H9 (cell line): ENCODE results near the gene IFIT1. TPM values are rescaled to one million over a fixed set of nuclear protein-coding genes. Genes with fewer than 3 reads are reported as not detected.

Source experiments
- DNase-seq: peaks from one replicate; pipeline ENCODE4 v3.0.0-alpha.2; 2017
- H2AFZ ChIP-seq: one replicate; pipeline ENCODE4 v1.6.1; 2013; ENCODE audit warnings: mild to moderate bottlenecking, low read length, control low read depth, moderate library complexity
- H2AK5ac ChIP-seq: 2 replicates; pipeline ENCODE4 v1.6.1; 2013; ENCODE audit warnings: low read length, control low read depth, mixed read lengths; ENCODE audit not compliant: insufficient read length
- H2BK120ac ChIP-seq: one replicate; pipeline ENCODE4 v1.6.1; 2013; ENCODE audit warnings: low read depth, mild to moderate bottlenecking, low read length, control low read depth, inconsistent platforms; ENCODE audit not compliant: poor library complexity, severe bottlenecking
- H2BK12ac ChIP-seq: 2 replicates; pipeline ENCODE4 v1.6.1; 2013; ENCODE audit warnings: low read length, control low read depth, mixed read lengths, low read depth; ENCODE audit not compliant: insufficient read length
- H2BK15ac ChIP-seq: 2 replicates; pipeline ENCODE4 v1.6.1; 2013; ENCODE audit warnings: low read depth, low read length, control low read depth
- H2BK20ac ChIP-seq: one replicate; pipeline ENCODE4 v1.6.1; 2013; ENCODE audit warnings: low read depth, mild to moderate bottlenecking, low read length, control low read depth, inconsistent platforms; ENCODE audit not compliant: poor library complexity, severe bottlenecking
- H2BK5ac ChIP-seq: 2 replicates; pipeline ENCODE4 v1.6.1; 2013; ENCODE audit warnings: low read length, control low read depth, mixed read lengths; ENCODE audit not compliant: insufficient read length
- H3K14ac ChIP-seq: 2 replicates; pipeline ENCODE4 v1.6.1; 2013; ENCODE audit warnings: low read length, control low read depth; ENCODE audit not compliant: insufficient read depth
- H3K18ac ChIP-seq: 2 replicates; pipeline ENCODE4 v1.6.1; 2013; ENCODE audit warnings: low read depth, mild to moderate bottlenecking, mixed read lengths, low read length, control low read depth; ENCODE audit not compliant: insufficient read length
- H3K23ac ChIP-seq: 2 replicates; pipeline ENCODE4 v1.6.1; 2013; ENCODE audit warnings: low read length, control low read depth, mixed read lengths, low read depth; ENCODE audit not compliant: insufficient read length
- H3K23me2 ChIP-seq: 2 replicates; pipeline ENCODE4 v1.6.1; 2013; ENCODE audit warnings: low read depth, mild to moderate bottlenecking, mixed read lengths, low read length, control low read depth; ENCODE audit not compliant: insufficient read length, poor library complexity, severe bottlenecking
- H3K27ac ChIP-seq: 2 replicates; pipeline ENCODE4 v1.5.1; 2013; ENCODE audit warnings: low read length, control low read depth, mixed read lengths, low read depth; ENCODE audit not compliant: insufficient read length
- H3K27me3 ChIP-seq: 2 replicates; pipeline ENCODE4 v1.6.1; 2013; ENCODE audit warnings: low read length, control low read depth, inconsistent platforms; ENCODE audit not compliant: insufficient read depth
- H3K4ac ChIP-seq: 2 replicates; pipeline ENCODE4 v1.6.1; 2013; ENCODE audit warnings: low read depth, mild to moderate bottlenecking, control low read depth, inconsistent platforms, low read length, moderate library complexity
- H3K4me1 ChIP-seq: 2 replicates; pipeline ENCODE4 v1.6.1; 2013; ENCODE audit warnings: low read length, control low read depth, inconsistent platforms; ENCODE audit not compliant: insufficient read depth
- H3K4me2 ChIP-seq: 2 replicates; pipeline ENCODE4 v1.6.1; 2013; ENCODE audit warnings: low read length, control low read depth, mixed read lengths; ENCODE audit not compliant: insufficient read length, insufficient read depth
- H3K56ac ChIP-seq: 2 replicates; pipeline ENCODE4 v1.6.1; 2013; ENCODE audit warnings: low read depth, mild to moderate bottlenecking, mixed read lengths, low read length, control low read depth; ENCODE audit not compliant: insufficient read length
- H3K79me1 ChIP-seq: 2 replicates; pipeline ENCODE4 v1.6.1; 2013; ENCODE audit warnings: low read depth, mild to moderate bottlenecking, moderate library complexity, low read length, control low read depth, inconsistent platforms; ENCODE audit not compliant: insufficient read depth, poor library complexity, severe bottlenecking
- H3K79me2 ChIP-seq: 2 replicates; pipeline ENCODE4 v1.6.1; 2013; ENCODE audit warnings: low read length, control low read depth, inconsistent platforms; ENCODE audit not compliant: insufficient read depth
- H3K9ac ChIP-seq: 2 replicates; pipeline ENCODE4 v1.6.1; 2013; ENCODE audit warnings: low read length, control low read depth, mixed read lengths; ENCODE audit not compliant: insufficient read length; ENCODE audit errors: extremely low read depth
- H3K9me3 ChIP-seq: one replicate; pipeline ENCODE4 v1.6.1; 2013; ENCODE audit warnings: low read depth, low read length, inconsistent platforms; ENCODE audit not compliant: control insufficient read depth
- H3T11ph ChIP-seq: one replicate; pipeline ENCODE4 v1.6.1; 2013; ENCODE audit warnings: mild to moderate bottlenecking, low read length, control low read depth, inconsistent platforms
- H4K20me1 ChIP-seq: one replicate; pipeline ENCODE4 v1.6.1; 2013; ENCODE audit not compliant: control insufficient read depth, insufficient read length, insufficient read depth
- H4K5ac ChIP-seq: 2 replicates; pipeline ENCODE4 v1.6.1; 2013; ENCODE audit warnings: low read depth, mild to moderate bottlenecking, mixed read lengths, low read length, control low read depth; ENCODE audit not compliant: insufficient read length
- H4K8ac ChIP-seq: replicated peaks from 2 replicates; pipeline ENCODE4 v1.6.1; 2013; ENCODE audit warnings: low read length, control low read depth, mixed read lengths, low read depth; ENCODE audit not compliant: insufficient read length
- H4K91ac ChIP-seq: 2 replicates; pipeline ENCODE4 v1.6.1; 2013; ENCODE audit warnings: low read depth, mild to moderate bottlenecking, moderate library complexity, mixed read lengths, low read length, control low read depth; ENCODE audit not compliant: insufficient read length
- H3K27ac Mint-ChIP-seq, 3 experiments: 2 replicates in 2 of 3; 3 replicates in 1 of 3; pipeline ENCODE4 v1.8.0; 2020 to 2021; ENCODE audit warnings: mixed read lengths in 3 of 3, mild to moderate bottlenecking in 1 of 3, moderate library complexity in 1 of 3
- H3K27me3 Mint-ChIP-seq: 2 replicates; pipeline ENCODE4 v1.8.0; 2021; ENCODE audit warnings: low read depth, mild to moderate bottlenecking, moderate library complexity, mixed read lengths
- H3K36me3 Mint-ChIP-seq, 3 experiments: 2 replicates in 2 of 3; 3 replicates in 1 of 3; pipeline ENCODE4 v1.8.0; 2020 to 2021; ENCODE audit warnings: low read depth in 3 of 3, mixed read lengths in 3 of 3; ENCODE audit not compliant: insufficient read depth in 1 of 3
- H3K4me1 Mint-ChIP-seq, 2 experiments: 2 replicates each; pipeline ENCODE4 v1.8.0; 2020; ENCODE audit warnings: mixed read lengths in 2 of 2
- H3K4me3 Mint-ChIP-seq, 2 experiments: 2 replicates in 1 of 2; 3 replicates in 1 of 2; pipeline ENCODE4 v1.8.0; 2020 to 2021; ENCODE audit warnings: mild to moderate bottlenecking in 2 of 2, mixed read lengths in 2 of 2, moderate library complexity in 1 of 2
- H3K9me3 Mint-ChIP-seq, 2 experiments: 2 replicates in 1 of 2; 3 replicates in 1 of 2; pipeline ENCODE4 v1.8.0; 2020; ENCODE audit warnings: mild to moderate bottlenecking in 2 of 2, mixed read lengths in 2 of 2, moderate library complexity in 1 of 2
- CTCF ChIP-seq: fragments of 200-600 bp; sonication (generic); conservative IDR thresholded peaks from 3 replicates; pipeline ENCODE4 v1.8.0; 2021; ENCODE audit warnings: antibody characterized with exemption, mild to moderate bottlenecking
- WGBS: extraction: QIAGEN DNeasy Blood & Tissue Kit; methylation state at CpG from one replicate; pipeline ENCODE4 v1.1.7; 2013; ENCODE audit warnings: missing lambda C conversion rate, low lambda C conversion rate, mixed read lengths; ENCODE audit not compliant: insufficient read length; ENCODE audit errors: extremely low coverage; 5-methylcytosine and 5-hydroxymethylcytosine counted together
- total RNA-seq: library from RNA; stranded (reverse); gene quantifications from 2 replicates; pipeline ENCODE4 v1.2.1, GENCODE V29; 2021

The IFIT1 gene
- total RNA-seq, 1 experiment from 2014 or later, result 1.2 TPM

GRCh38 chr10:89355394-89355931, 37.0 kb upstream of the IFIT1 start:
- Histone ChIP-seq H3K79me1 (no peaks in the 10 kb centered on the region), H2BK120ac (no peak overlapping the region), H4K5ac (no peak overlapping the region), H3K18ac (no peak overlapping the region), H3K9me3 (no peaks in the 10 kb centered on the region), H3K56ac (no peak overlapping the region), H3K4me1 (peaks cover 4% of the 10 kb centered on the region; the same call in 1 of the 2 replicates), H2BK12ac (no peak overlapping the region), H3T11ph (no peak overlapping the region), H3K23me2 (no peaks in the 10 kb centered on the region), H3K14ac (no peak overlapping the region), H3K79me2 (no peaks in the 10 kb centered on the region), H3K27ac (no peak overlapping the region), H4K20me1 (no peaks in the 10 kb centered on the region), H4K8ac (no peak overlapping the region), H2AK5ac (no peak overlapping the region), H3K9ac (no peak overlapping the region), H3K27me3 (no peaks in the 10 kb centered on the region), H3K4me2 (no peak overlapping the region), H4K91ac (no peak overlapping the region), H2AFZ (no peak overlapping the region), H2BK5ac (no peak overlapping the region), H2BK20ac (no peak overlapping the region), H2BK15ac (no peak overlapping the region), H3K4ac (no peak overlapping the region), H3K23ac (no peak overlapping the region)
- H3K9me3 Mint-ChIP-seq, result peaks cover 2 to 12% of the 10 kb centered on the region in 2 experiments; a peak in 3 of 5 replicates
- no peaks in the 10 kb centered on the region for H3K27me3 Mint-ChIP-seq
- DNase-seq, result no peak
- peaks cover 0 to 10% (median 10%) of the 10 kb centered on the region in 3 experiments; a peak in 5 of 7 replicates for H3K36me3 Mint-ChIP-seq
- H3K4me1 Mint-ChIP-seq, result peaks cover 26 to 32% of the 10 kb centered on the region in 2 experiments
- no CpG with 5 or more reads among the region's 2 CpGs for WGBS
- no peak for TF ChIP-seq CTCF
- H3K27ac Mint-ChIP-seq, result no peak overlapping the region
- H3K4me3 Mint-ChIP-seq, result no peak overlapping the region
